Measurements from ENCODE around the gene MUC12.
A peak's percentile ranks its signal among the peaks of the same experiment; 100 is the strongest.
"Not testable (repeated sequence)": the region's sequence is repeated elsewhere in the genome, so short reads cannot be mapped to it uniquely, and the experiment has no call there.

MUC12 gene

GRCh38 chr7:100963386-100963785, 6.0 kb upstream of the MUC12 start:
- no peak for DNase-seq

- no peak for DNase-seq
These were observed 5.5 kb upstream of the MUC12 start for GRCh38 chr7:100963874-100964273.

- DNase-seq, result no peak
These were observed 4.7 kb upstream of the MUC12 start for GRCh38 chr7:100964630-100965029.

- DNase-seq, result no peak
These were observed 4.2 kb upstream of the MUC12 start for GRCh38 chr7:100965045-100965722.

- DNase-seq, result peak; percentile 79
These were observed 3.4 kb upstream of the MUC12 start for GRCh38 chr7:100965723-100966541.

- DNase-seq, result no peak
These were observed 2.6 kb upstream of the MUC12 start for GRCh38 chr7:100966542-100967291.

DNA sequence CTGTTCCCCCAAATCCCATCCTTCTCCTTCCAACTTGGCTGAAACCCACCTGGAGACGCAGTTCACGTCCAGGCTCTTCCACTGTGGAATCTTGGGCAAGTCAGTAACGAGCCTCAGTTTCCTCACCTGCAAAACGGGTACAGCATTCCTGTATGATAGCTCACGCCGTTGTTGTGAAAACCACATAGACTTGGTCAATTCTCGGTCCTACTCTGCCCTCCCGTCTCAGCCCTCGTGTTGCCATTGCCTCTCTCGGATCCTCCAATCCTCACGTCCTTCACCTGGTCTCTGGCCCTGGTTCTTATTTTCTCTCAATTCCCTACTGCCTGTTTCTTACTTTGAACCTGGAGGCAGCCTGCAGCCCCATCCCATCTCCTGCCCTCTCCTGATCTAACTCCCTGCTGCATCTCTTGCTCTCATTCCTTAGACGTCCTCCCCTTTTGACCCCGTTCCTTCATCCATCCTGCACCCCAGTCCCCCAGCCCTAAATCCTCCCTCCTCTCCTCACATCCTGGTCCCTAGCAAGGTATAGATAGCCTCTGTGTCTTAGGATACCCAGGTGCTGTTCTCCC, 2.0 kb upstream of the MUC12 start:
- no peak for DNase-seq

GRCh38 chr7:100968031-100968430, 1.3 kb upstream of the MUC12 start:
- no peak for DNase-seq

DNA sequence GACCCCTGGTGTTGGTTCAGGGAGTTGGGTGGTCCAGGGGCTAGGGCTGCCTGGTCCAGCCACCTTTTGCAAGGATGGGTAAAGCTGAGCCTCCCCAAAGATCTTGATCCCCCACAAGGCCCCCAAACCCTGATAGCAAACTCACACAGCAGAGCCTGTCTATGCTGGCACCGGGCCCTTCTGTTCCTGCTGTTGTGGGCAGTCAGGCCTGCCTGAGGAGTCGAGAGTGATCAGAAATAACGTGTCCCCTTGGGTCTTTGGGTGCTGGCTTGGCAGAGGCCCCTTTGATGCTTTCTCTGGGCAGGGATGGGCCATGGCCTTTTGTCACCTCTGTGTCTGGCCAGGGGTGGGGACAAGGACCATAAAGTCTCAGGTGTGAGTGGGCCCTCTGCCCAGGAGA, 715 bp upstream of the MUC12 start:
- DNase-seq, result no peak

- DNase-seq, result no peak
These were observed 2.0 kb downstream of the MUC12 start for GRCh38 chr7:100971111-100972001.

DNA sequence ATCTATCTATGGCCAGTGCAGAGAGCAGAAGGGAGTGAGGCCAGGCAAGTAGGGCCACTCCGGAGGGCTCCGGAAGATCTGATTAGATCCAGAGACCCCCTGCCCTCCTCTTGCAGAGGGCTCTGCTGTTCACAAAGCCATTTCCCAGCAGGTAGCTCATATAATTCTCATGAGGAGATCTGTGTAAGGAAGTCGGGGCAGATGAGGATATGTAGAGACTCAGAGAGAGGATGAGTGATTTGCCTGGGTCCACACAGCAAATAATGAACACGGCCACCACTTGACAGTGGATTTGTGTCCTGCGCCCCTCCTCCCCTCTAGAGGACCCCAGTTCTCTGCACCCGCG, 2.6 kb downstream of the MUC12 start:
- no peak for DNase-seq

GRCh38 chr7:100974021-100974420, 4.7 kb downstream of the MUC12 start:
- no peak for DNase-seq

DNA sequence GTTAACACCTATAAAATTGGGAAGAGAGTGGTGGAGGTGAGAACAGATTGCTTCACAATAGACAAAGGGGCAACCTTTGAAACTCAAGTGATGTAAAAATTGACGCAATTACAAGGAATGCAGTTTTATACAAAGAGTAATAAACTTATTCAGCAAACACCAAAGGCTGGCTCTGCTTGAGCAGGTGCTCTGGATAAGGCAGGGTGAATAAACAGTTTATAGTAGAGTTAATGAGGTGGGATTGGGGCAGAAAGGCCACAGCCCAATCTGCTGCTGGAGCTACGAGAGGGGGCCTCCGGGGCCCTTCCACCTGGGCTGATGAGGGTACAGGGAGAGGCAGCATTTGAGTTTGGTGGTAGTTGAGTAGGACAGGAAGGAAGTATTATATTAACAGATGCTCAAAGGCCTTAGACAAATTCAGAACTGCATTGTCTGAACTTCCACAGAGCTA, 6.0 kb downstream of the MUC12 start:
- no peak for DNase-seq

GRCh38 chr7:100978300-100978699, 8.9 kb downstream of the MUC12 start:
- DNase-seq, result no peak

GRCh38 chr7:100983451-100984187, 14.3 kb downstream of the MUC12 start:
- no peak for DNase-seq

- not testable (repeated sequence) for DNase-seq
These were observed 15.0 kb downstream of the MUC12 start for GRCh38 chr7:100984241-100984918.

GRCh38 chr7:100985033-100985797, 15.8 kb downstream of the MUC12 start:
- not testable (repeated sequence) for DNase-seq

DNA sequence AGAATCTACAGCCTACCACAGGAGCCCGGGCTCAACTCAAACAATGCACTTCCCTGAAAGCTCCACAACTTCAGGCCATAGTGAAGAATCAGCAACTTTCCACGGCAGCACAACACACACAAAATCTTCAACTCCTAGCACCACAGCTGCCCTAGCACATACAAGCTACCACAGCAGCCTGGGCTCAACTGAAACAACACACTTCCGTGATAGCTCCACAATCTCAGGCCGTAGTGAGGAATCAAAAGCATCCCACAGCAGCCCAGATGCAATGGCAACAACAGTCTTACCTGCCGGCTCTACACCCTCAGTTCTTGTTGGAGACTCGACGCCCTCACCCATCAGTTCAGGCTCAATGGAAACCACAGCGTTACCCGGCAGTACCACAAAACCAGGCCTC, 22.3 kb downstream of the MUC12 start:
- no peak for DNase-seq

GRCh38 chr7:100992280-100992679, 22.9 kb downstream of the MUC12 start:
- not testable (repeated sequence) for DNase-seq

GRCh38 chr7:100994671-100995070, 25.3 kb downstream of the MUC12 start:
- DNase-seq, result not testable (repeated sequence)

Measured in activated CD4-positive, alpha-beta T cell treated with anti-CD3 and anti-CD28 coated beads, Interleukin-2, amount 50 U/mL, for 16 hours (primary cell).